NK-92 (cell line): ENCODE results near the gene IFNA16.
"Not testable (repeated sequence)": the region's sequence is repeated elsewhere in the genome, so short reads cannot be mapped to it uniquely, and the experiment has no call there.

ENCODE experiments used
- DNase-seq: peaks from one replicate; lab custom pipeline; 2025; ENCODE audit not compliant: unreplicated experiment; lab: John Stamatoyannopoulos, UW

Gene IFNA16

DNA sequence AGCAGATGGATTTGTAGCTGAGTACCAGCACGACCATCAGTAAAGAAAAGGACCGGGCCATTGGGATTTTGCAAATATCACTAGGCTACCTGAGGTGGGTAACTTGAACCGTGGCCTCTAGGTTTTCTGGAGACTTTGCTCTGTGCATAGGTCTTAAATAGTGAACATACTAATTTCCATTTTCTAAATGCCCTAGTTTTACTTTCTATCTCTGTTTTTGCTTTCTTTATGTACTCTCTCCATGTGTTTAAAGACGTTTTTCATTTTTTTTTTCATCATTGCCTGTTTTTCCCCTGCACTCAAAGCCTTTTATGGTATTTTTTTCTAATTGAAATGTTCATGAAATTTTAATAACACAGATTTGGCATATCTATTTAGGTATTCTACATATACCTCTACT, 15.0 kb downstream of the IFNA16 start, which contains the start of gene IFNA7:
Gene IFNA7 (minus strand): TSS at position 101 of the 400 bp plus-strand sequence. CDS start 40 bp downstream, at position 61.
- DNase-seq = not testable (repeated sequence)

DNA sequence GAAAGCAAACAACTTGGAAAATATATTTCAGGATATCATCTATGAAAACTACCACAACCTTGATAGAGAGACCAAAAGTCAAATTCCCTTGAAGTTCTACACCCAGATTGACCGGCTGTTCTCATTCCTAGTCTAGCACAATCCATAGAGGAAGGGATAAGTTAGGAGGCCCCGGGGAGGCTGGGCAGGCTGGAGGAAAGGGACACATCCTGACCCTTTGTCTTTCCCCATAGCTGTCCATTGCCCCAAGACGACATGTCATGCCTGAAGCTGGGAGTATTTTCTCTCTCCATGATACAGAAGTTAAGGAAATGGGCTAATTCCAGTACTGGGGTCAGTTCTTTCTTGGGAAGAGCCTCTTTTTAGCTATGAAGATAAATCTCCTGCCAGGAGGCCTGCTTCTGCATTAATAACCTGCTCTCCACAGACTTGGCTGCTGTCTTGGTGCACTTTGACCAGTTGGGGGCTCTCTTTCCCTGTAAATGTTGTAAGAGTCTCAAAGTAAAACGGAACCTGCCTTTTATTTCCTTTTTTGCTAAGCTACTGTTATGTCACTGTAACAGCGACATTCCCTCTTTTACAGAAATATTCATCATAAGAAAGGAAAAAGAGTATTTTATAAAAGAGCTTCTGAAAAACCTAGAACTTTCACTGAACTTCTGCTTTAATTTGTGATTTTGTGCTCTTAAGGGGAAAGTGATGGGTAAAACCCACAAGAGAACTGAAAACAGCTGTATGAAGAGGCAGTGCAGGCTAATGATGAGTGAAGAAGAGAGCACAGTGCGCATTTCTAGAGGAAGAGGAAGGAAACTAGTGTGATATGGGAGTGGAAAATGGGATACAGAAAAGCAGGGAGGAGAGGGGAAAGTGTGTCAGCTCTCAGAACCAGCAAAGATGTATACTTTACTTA, 22.0 kb downstream of the IFNA16 start:
- DNase-seq = not testable (repeated sequence)

DNA sequence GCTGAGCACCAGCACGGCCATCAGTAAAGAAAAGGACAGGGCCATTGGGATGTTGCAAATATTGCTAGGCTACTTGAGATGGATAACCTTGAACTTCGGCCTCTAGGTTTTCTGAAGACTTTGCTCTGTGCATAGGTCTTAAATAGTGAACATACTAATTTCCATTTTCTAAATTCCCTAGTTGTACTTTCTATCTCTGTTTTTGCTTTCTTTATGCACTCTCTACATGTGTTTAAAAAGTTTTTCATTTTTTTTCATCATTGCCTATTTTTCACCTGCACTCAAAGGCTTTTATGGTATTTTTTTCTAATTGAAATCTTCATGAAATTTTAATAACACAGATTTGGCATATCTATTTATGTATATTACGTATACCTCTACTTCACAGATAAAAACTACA, 29.6 kb downstream of the IFNA16 start, which contains the start of gene IFNA4:
Gene IFNA4 (minus strand): TSS at position 101 of the 400 bp plus-strand sequence. CDS start 56 bp downstream, at position 45.
- DNase-seq = not testable (repeated sequence)

DNA sequence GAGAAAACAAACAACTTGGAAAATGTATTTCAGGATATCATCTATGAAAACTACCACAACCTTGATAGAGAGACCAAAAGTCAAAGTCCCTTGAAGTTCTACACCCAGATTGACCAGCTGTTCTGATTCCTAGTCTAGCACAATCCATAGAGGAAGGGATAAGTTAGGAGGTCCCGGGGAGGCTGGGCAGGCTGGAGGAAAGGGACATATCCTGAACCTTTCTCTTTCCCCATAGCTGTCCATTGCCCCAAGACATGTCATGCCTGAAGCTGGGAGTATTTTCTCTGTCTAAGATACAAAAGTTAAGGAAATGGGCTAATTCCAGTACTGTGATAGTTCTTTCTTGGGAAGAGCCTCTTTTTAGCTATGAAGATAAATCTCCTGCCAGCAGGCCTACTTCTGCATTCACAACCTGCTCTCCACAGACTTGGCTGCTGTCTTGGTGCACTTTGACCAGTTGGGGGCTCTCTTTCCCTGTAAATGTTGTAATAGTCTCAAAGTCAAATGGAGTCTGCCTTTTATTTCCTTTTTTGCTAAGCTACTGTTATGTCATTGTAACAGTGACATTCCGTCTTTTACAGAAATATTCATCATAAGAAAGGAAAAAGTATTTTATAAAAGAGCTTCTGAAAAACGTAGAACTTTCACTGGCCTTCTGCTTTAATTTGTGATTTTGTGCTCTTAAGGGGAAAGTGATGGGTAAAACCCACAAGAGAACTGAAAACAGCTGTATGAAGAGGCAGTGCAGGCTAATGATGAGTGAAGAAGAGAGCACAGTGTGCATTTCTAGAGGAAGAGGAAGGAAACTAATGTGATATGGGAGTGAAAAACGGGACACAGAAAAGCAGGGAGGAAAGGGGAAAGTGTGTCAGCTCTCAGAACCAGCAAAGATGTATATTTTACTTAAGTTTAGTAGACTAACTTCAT, 34.0 kb downstream of the IFNA16 start:
- DNase-seq = not testable (repeated sequence)

DNA sequence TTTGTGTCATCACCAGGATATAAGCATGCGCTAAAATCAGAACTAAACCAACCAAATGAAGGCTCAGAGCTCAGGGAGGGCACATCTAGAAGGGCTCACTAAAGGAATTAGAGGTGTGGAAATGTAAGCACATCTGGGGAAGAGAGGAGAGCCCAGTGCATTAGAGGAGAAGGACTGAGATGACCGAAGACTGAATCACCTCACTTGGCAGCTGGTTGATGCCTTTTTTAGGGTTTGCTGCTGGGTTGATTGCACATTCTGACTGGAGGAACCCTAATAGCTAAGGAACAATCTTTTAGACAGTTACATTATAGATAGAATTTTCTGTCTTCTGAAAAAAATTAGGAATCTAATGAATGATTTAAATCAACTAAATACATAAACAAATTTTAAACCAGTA, 42.4 kb downstream of the IFNA16 start:
- DNase-seq = no peak

DNA sequence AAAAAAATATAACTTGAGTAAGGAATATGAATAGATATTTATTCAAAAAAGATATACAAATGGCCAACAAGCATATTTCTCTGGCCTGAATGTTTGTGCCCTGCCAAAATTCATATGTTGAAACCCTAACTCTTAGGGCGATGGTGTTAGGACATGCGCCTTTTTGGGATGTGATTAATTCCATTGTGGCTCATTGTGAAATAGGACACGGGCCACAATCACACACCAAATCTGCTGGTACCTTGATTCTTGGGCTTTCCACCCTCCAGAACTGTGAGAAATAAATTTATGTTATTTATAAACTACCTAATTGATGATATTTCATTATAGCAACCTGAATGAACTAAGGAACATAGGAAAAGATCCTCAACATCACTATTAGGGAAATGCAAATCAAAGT, 45.0 kb downstream of the IFNA16 start:
- DNase-seq = no peak

DNA sequence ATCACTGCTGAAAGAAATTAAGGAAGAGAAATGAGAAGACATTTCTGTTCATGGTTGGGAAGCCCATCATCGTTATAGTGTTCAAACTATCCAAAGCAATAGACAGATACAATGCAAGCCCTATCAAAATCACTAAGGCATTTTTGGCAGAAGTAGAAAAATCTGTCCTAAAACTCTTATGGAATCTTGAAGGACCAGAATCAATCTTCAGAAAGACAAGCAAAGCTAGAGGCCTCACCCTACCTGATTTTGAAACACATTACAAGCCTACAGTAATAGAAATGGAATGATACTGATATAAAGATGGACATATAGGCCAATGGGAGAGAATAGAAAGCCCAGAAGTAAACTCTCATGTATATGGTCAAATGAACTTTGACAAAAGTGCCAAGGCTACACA, 45.8 kb downstream of the IFNA16 start:
- DNase-seq = no peak

DNA sequence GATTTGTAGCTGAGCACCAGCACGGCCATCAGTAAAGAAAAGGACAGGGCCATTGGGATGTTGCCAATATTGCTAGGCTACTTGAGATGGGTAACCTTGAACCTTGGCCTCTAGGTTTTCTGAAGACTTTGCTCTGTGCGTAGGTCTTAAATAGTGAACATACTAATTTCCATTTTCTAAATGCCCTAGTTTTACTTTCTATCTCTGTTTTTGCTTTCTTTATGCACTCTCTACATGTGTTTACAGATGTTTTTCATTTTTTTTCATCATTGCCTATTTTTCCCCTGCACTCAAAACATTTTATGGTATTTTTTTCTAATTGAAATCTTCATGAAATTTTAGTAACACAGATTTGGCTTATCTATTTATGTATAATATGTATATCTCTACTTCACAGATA, 50.6 kb downstream of the IFNA16 start, which contains the start of gene IFNA21:
Gene IFNA21 (minus strand): TSS at position 101 of the 400 bp plus-strand sequence. CDS start 48 bp downstream, at position 53.
- DNase-seq = not testable (repeated sequence)
